ENCODE data around the gene CEP162. TPM values are rescaled to one million over a fixed set of nuclear protein-coding genes. Genes with fewer than 3 reads are reported as not detected.
A peak's percentile ranks its signal among the peaks of the same experiment; 100 is the strongest.
"Not testable (repeated sequence)": the region's sequence is repeated elsewhere in the genome, so short reads cannot be mapped to it uniquely, and the experiment has no call there.

Gene CEP162
- total RNA-seq, 3 donors from 2014 or later = 10.9 to 20.1 (median 18.7) TPM

DNA sequence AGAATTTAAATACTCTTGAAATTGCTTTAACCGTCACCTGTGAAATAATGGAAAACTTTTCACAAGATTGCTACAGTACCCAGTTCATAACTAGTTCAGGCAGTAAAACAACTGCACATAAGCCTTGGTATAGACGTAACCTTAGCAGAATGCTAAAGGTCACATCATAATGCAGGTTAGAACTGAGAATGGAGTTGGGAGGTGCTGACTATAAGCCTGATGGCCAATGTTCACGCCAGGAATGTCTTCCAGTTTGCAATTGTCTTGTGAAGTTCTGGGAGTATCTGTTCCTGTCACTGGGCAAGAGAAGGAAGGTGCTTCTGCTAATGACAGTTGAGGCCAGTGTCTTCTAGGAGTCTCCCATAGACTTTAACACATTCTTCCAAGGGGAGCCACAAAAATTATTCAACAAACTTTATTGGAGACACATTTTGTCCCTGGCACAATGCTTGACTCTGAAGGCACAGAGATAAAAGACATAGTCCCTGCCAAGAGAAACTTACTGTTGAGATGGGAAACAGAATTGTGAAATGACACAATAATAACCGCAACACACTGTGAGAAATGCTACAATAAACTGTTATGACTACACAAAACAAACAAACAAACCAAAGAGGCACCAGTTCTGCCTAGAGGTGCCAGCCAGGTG is 24.6 kb upstream of the CEP162 start:
- no peaks in the 10 kb centered on the region for H3K27me3 ChIP-seq
- intact Hi-C loops (cut with DNase I; ENCODE audit: low total_unique reads) = no loop called here
- no peak for DNase-seq (ENCODE audit: low spot score in 2 of 2)

DNA sequence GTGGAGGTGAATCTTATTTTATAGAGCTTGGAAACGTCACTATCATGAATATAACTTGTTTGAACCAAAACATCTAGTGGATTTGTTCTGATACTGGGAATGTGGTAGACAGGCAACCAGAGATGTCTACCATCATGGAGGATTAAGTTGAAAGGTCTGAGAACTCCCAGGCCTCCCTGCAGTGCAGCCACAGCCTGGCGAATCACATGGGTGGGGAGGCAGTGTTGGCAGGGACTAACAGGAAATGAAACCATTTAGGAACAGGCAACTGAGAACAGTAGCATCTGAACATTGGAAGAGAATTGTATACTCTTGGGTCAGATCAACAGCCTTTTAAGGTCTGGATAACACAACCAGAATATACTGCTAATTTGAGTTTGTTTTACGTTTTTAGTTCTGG is 22.3 kb upstream of the CEP162 start:
- intact Hi-C loops (cut with DNase I; ENCODE audit: low total_unique reads) = no loop called here
- no peaks in the 10 kb centered on the region for H3K9me3 ChIP-seq
- H3K36me3 ChIP-seq = no peaks in the 10 kb centered on the region
- H3K4me1 ChIP-seq = no peaks in the 10 kb centered on the region
- no peak for DNase-seq (ENCODE audit: low spot score in 2 of 2)
- no peaks in the 10 kb centered on the region for H3K27me3 ChIP-seq
- TF ChIP-seq, protein P1, sequence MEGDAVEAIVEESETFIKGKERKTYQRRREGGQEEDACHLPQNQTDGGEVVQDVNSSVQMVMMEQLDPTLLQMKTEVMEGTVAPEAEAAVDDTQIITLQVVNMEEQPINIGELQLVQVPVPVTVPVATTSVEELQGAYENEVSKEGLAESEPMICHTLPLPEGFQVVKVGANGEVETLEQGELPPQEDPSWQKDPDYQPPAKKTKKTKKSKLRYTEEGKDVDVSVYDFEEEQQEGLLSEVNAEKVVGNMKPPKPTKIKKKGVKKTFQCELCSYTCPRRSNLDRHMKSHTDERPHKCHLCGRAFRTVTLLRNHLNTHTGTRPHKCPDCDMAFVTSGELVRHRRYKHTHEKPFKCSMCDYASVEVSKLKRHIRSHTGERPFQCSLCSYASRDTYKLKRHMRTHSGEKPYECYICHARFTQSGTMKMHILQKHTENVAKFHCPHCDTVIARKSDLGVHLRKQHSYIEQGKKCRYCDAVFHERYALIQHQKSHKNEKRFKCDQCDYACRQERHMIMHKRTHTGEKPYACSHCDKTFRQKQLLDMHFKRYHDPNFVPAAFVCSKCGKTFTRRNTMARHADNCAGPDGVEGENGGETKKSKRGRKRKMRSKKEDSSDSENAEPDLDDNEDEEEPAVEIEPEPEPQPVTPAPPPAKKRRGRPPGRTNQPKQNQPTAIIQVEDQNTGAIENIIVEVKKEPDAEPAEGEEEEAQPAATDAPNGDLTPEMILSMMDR (IDR thresholded peaks at IDR 0.05) = no peak
- TF ChIP-seq POLR2AphosphoS5 (IDR thresholded peaks at IDR 0.05) = no peak
- no peak for TF ChIP-seq POLR2A (IDR thresholded peaks at IDR 0.05)
- no peak overlapping the region for H3K4me3 ChIP-seq
- H3K27ac ChIP-seq = no peak overlapping the region

More for the DNA sequence above, 24.6 kb upstream of the CEP162 start:
- Histone ChIP-seq H3K36me3 (no peaks in the 10 kb centered on the region), H3K9me3 (no peaks in the 10 kb centered on the region), H3K4me1 (no peaks in the 10 kb centered on the region), H3K27ac (no peak overlapping the region), H3K4me3 (no peak overlapping the region)
- TF ChIP-seq POLR2AphosphoS5 (IDR thresholded peaks at IDR 0.05) (no peak), POLR2A (IDR thresholded peaks at IDR 0.05) (no peak)
- TF ChIP-seq, protein P1 (IDR thresholded peaks at IDR 0.05) = no peak

DNA sequence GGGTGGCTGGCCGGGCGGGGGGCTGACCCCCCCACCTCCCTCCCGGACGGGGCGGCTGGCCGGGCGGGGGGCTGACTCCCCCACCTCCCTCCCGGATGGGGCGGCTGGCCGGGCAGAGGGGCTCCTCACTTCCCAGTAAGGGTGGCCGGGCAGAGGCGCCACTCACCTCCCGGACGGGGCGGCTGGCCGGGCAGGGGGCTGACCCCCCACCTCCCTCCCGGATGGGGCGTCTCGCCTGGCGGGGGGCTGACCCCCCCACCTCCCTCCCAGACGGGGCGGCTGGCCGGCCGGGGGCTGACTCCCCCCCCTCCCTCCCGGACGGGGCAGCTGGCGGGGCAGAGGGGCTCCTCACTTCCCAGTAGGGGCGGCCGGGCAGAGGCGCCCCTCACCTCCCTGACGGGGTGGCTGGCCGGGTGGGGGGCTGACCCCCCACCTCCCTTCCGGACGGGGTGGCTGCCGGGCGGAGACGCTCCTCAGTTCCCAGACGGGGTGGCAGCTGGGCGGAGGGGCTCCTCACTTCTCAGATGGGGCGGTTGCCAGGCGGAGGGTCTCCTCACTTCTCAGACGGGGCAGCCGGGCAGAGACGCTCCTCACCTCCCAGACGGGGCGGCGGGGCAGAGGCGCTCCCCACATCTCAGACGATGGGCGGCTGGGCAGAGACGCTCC is 17.1 kb upstream of the CEP162 start:
- intact Hi-C loops (cut with DNase I; ENCODE audit: low total_unique reads); H3K4me3 ChIP-seq; H3K4me1 ChIP-seq; H3K36me3 ChIP-seq; H3K27ac ChIP-seq; DNase-seq (ENCODE audit: low spot score in 2 of 2); H3K9me3 ChIP-seq; H3K27me3 ChIP-seq: not testable (repeated sequence)

DNA sequence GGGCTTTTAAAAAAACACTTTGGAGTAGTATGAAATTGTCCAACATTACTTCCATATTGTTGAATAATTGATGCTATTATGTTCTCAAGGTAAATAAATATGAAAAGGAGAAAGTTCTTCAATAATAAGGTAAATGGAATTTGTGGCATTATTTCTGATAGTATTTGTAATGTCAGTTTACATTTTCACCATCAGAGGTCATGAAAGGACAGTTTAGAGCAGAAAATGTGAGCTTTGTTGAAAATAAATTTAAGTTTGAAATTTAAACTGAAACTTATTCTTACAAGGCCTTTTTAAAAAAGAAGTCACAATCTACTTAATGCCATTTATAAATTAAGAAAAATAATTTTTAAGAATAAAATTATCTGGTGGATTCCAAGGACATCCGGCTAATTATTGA is 15.8 kb upstream of the CEP162 start:
- Histone ChIP-seq H3K27me3 (no peaks in the 10 kb centered on the region), H3K4me3 (no peak overlapping the region), H3K9me3 (no peaks in the 10 kb centered on the region), H3K4me1 (no peaks in the 10 kb centered on the region), H3K27ac (no peak overlapping the region), H3K36me3 (no peaks in the 10 kb centered on the region)
- DNase-seq (ENCODE audit: low spot score in 2 of 2) = no peak
- TF ChIP-seq, protein P1 (IDR thresholded peaks at IDR 0.05) = peak in 1 of 3 donors; percentile 9
- no peak for TF ChIP-seq POLR2AphosphoS5 (IDR thresholded peaks at IDR 0.05)
- intact Hi-C loops (cut with DNase I; ENCODE audit: low total_unique reads) = no loop called here

DNA sequence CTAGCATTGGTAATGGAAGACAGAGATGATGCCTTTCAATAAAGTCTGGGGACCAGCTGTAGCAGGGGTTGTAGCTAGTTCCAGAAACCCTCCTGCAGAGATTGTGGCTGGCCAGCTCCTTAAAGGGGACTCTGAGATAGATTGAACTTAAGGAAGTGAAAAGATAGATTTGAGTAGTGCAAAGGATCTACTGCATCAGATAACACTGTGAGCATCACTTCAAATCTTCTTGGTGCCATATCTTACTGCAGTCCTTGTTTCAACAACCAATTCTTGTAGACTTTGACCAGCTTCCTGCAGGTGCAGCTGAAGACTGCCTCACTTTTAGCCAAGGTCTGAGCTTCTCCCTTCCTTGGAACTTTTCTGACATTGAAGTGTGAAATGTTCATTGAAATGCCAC is 14.8 kb upstream of the CEP162 start:
- no peaks in the 10 kb centered on the region for H3K4me1 ChIP-seq
- TF ChIP-seq POLR2A (IDR thresholded peaks at IDR 0.05) (no peak), POLR2AphosphoS5 (IDR thresholded peaks at IDR 0.05) (no peak)
- TF ChIP-seq, protein P1 (IDR thresholded peaks at IDR 0.05) = no peak
- no peaks in the 10 kb centered on the region for H3K36me3 ChIP-seq
- H3K9me3 ChIP-seq = no peaks in the 10 kb centered on the region
- H3K27ac ChIP-seq = no peak overlapping the region
- intact Hi-C loops (cut with DNase I; ENCODE audit: low total_unique reads) = no loop called here
- H3K27me3 ChIP-seq = no peaks in the 10 kb centered on the region
- no peak for DNase-seq (ENCODE audit: low spot score in 2 of 2)
- H3K4me3 ChIP-seq = no peak overlapping the region

Data from breast epithelium (tissue), 4 donors.